Activated T-helper 1 cell treated with anti-CD3 and anti-CD28 coated beads, Interleukin-2, amount 50 U/mL, for 16 hours (primary cell): Measurements from ENCODE around the gene FGF18.

Experiments
- DNase-seq, 2 donors: peaks; one replicate each; pipeline ENCODE4 v3.0.0-alpha.2; 2020; ENCODE audit warnings: low read depth in 1 of 2, low spot score in 1 of 2

The FGF18 gene

GRCh38 chr5:171422902-171423663 lies 3.6 kb downstream of the FGF18 start:
- DNase-seq = no peak

- DNase-seq = no peak
These were observed 5.3 kb downstream of the FGF18 start for GRCh38 chr5:171424726-171425125.

GRCh38 chr5:171425596-171426244 lies 6.3 kb downstream of the FGF18 start:
- DNase-seq = no peak

- DNase-seq = no peak
These were observed 6.8 kb downstream of the FGF18 start for GRCh38 chr5:171426266-171426665.

- DNase-seq = no peak
These were observed 7.2 kb downstream of the FGF18 start for GRCh38 chr5:171426680-171427079.

- DNase-seq = no peak
These were observed 8.1 kb downstream of the FGF18 start for GRCh38 chr5:171427318-171428167.

GRCh38 chr5:171428168-171428696 lies 8.8 kb downstream of the FGF18 start:
- DNase-seq = no peak

- no peak for DNase-seq
These were observed 9.5 kb downstream of the FGF18 start for GRCh38 chr5:171428809-171429542.

- no peak for DNase-seq
These were observed 10.1 kb downstream of the FGF18 start for GRCh38 chr5:171429543-171429910.

- DNase-seq = no peak
These were observed 11.9 kb downstream of the FGF18 start for GRCh38 chr5:171431251-171431777.

GRCh38 chr5:171432076-171432475 lies 12.6 kb downstream of the FGF18 start:
- no peak for DNase-seq

- DNase-seq = no peak
These were observed 13.3 kb downstream of the FGF18 start for GRCh38 chr5:171432583-171433351.

- DNase-seq = no peak
These were observed 13.9 kb downstream of the FGF18 start for GRCh38 chr5:171433352-171433698.

- DNase-seq = no peak
These were observed 14.7 kb downstream of the FGF18 start for GRCh38 chr5:171433982-171434676.

GRCh38 chr5:171434874-171435273 lies 15.4 kb downstream of the FGF18 start:
- no peak for DNase-seq

- DNase-seq = no peak
These were observed 16.5 kb downstream of the FGF18 start for GRCh38 chr5:171435908-171436307.

GRCh38 chr5:171436804-171437285 lies 17.4 kb downstream of the FGF18 start:
- no peak for DNase-seq

GRCh38 chr5:171437286-171437821 lies 17.9 kb downstream of the FGF18 start:
- DNase-seq = no peak

GRCh38 chr5:171438738-171439137 lies 19.3 kb downstream of the FGF18 start:
- no peak for DNase-seq
